ENCODE measurements around the gene TMEM250.

GRCh38 chr9:136148766-136149165 is 30.1 kb upstream of the TMEM250 start:
- TF ChIP-seq CTCF (IDR thresholded peaks at IDR 0.05) (no peak), POLR2AphosphoS5 (IDR thresholded peaks at IDR 0.05; ENCODE audit: low read depth, low read length) (no peak), REST (IDR thresholded peaks at IDR 0.05; ENCODE audit: insufficient read depth in 1 of 2, low read depth in 2 of 2, low read length in 1 of 2) (no peak), SIN3A (IDR thresholded peaks at IDR 0.05; ENCODE audit: borderline replicate concordance, insufficient read depth, low read depth, low read length) (no peak)

All from Panc1 (cell line).